ENCODE measurements around the gene DAB2IP. TPM values are rescaled to one million over a fixed set of nuclear protein-coding genes. Genes with fewer than 3 reads are reported as not detected.

DAB2IP gene
- total RNA-seq, 1 experiment from 2014 or later: 31.0 TPM

- Histone ChIP-seq H3K9me3 (ENCODE audit: control insufficient read depth in 1 of 2, insufficient read depth in 1 of 2, low read depth in 1 of 2, low read length in 2 of 2) (no peaks in the 10 kb centered on the region), H2AFZ (ENCODE audit: low read depth, low read length, poor library complexity, severe bottlenecking) (no peak overlapping the region), H3K4me3 (replicated peaks in 1 of 2; ENCODE audit: low read depth in 1 of 2, low read length in 2 of 2) (no peak overlapping the region), H3K27me3 (ENCODE audit: insufficient read depth, low read length) (no peaks in the 10 kb centered on the region), H3K9ac (ENCODE audit: low read length) (no peak overlapping the region), H4K20me1 (ENCODE audit: insufficient read depth) (no peaks in the 10 kb centered on the region), H3K4me2 (ENCODE audit: low read length) (no peak overlapping the region), H3K79me2 (ENCODE audit: insufficient read depth, low read length) (peaks cover 9% of the 10 kb centered on the region; the same call in 1 of the 2 replicates), H3K4me1 (ENCODE audit: control insufficient read depth in 1 of 2, insufficient read depth in 2 of 2, low read length in 2 of 2) (peaks cover 38 to 45% of the 10 kb centered on the region in 2 experiments), H3K36me3 (ENCODE audit: control insufficient read depth in 1 of 2, insufficient read depth in 2 of 2, low read length in 2 of 2) (no peaks in the 10 kb centered on the region), H3K9me2 (ENCODE audit: insufficient read depth) (no peaks in the 10 kb centered on the region), H3K27ac (ENCODE audit: low read depth, low read length) (no peak overlapping the region)
- ChIA-PET POLR2A (no interaction called here), RAD21 (ENCODE audit: low non-redundant PET in 1 of 2, low total read pairs in 2 of 2, uncharacterized antibody in 2 of 2, unreplicated experiment in 2 of 2) (no interaction called here), CTCF (no interaction called here)
- TF ChIP-seq YY1 (IDR thresholded peaks at IDR 0.05; ENCODE audit: extremely low read depth, insufficient replicate concordance, low read depth, low read length): no peak
- TF ChIP-seq ZNF274 (IDR thresholded peaks at IDR 0.05; ENCODE audit: low read depth, low read length): no peak
- TF ChIP-seq POLR2AphosphoS5 (IDR thresholded peaks at IDR 0.05; ENCODE audit: low read depth, low read length): no peak
- no peak for TF ChIP-seq ZFX (IDR thresholded peaks at IDR 0.05)
- no peak for TF ChIP-seq SRF (IDR thresholded peaks at IDR 0.05; ENCODE audit: low read depth)
- no peak for TF ChIP-seq RAD21 (IDR thresholded peaks at IDR 0.05; ENCODE audit: low read depth)
- TF ChIP-seq REST (IDR thresholded peaks at IDR 0.05; ENCODE audit: low read depth): no peak
- no peak for TF ChIP-seq CBX3 (IDR thresholded peaks at IDR 0.05; ENCODE audit: low read depth)
- TF ChIP-seq ATF3 (IDR thresholded peaks at IDR 0.05): no peak
- no peak for TF ChIP-seq SP1 (IDR thresholded peaks at IDR 0.05; ENCODE audit: low read depth)
- no peak for TF ChIP-seq MAX (IDR thresholded peaks at IDR 0.05)
- no peak for TF ChIP-seq TCF7L2 (IDR thresholded peaks at IDR 0.05; ENCODE audit: borderline replicate concordance, extremely low read depth, insufficient read depth, insufficient read length)
- TF ChIP-seq CEBPB (IDR thresholded peaks at IDR 0.05; ENCODE audit: low read depth): no peak
- TF ChIP-seq EZH2 (IDR thresholded peaks at IDR 0.05): no peak
- BruUV-seq (replicated peaks): no TSS peak
- ATAC-seq: no peak
- intact Hi-C loops (cut with micrococcal nuclease): no loop called here
- no peak for DNase-seq (ENCODE audit: low read depth, low spot score)
Observed at GRCh38 chr9:121752929-121753328, 101.5 kb downstream of the DAB2IP start.

Data from HCT116 (cell line).